H1 (cell line): Measurements from ENCODE around the gene KCNQ1OT1. TPM values are rescaled to one million over a fixed set of nuclear protein-coding genes. Genes with fewer than 3 reads are reported as not detected.

Experiments
- MAFK ChIP-seq: IDR thresholded peaks from 2 replicates; pipeline ENCODE4 v1.6.1; 2012; ENCODE audit warnings: low read depth, mild to moderate bottlenecking, improper control_type of control experiment, low read length
- polyA plus RNA-seq, 7 experiments: library from polyadenylated mRNA; depleted of rRNA in 3 of 7; stranded (reverse) in 5 of 7; unstranded in 2 of 7; fragments of >200 nt in 5 of 7; fragments of 200-250 nt in 2 of 7; gene quantifications; 1 replicate in 5 of 7; 2 replicates in 1 of 7; 4 replicates in 1 of 7; pipeline versions ENCODE4 v1.2.1 to v1.2.3, GENCODE V29; 2011 to 2013; ENCODE audit warnings: missing spikeins in 2 of 7, mixed read lengths in 2 of 7
- total RNA-seq: library from RNA; stranded (reverse); fragmentation: NEBNext Ultra II Directional; extraction: Animal tissue kit (Norgen Biotek cat#: 25700); gene quantifications from 2 replicates; pipeline ENCODE4 v1.2.1, GENCODE V29; 2021

The KCNQ1OT1 gene
- total and polyA plus RNA-seq, 2 of the 8 experiments (the other 6 are each of a cell fraction or from before 2014, with no cell fraction given) = 0.21 to 1.2 TPM

DNA sequence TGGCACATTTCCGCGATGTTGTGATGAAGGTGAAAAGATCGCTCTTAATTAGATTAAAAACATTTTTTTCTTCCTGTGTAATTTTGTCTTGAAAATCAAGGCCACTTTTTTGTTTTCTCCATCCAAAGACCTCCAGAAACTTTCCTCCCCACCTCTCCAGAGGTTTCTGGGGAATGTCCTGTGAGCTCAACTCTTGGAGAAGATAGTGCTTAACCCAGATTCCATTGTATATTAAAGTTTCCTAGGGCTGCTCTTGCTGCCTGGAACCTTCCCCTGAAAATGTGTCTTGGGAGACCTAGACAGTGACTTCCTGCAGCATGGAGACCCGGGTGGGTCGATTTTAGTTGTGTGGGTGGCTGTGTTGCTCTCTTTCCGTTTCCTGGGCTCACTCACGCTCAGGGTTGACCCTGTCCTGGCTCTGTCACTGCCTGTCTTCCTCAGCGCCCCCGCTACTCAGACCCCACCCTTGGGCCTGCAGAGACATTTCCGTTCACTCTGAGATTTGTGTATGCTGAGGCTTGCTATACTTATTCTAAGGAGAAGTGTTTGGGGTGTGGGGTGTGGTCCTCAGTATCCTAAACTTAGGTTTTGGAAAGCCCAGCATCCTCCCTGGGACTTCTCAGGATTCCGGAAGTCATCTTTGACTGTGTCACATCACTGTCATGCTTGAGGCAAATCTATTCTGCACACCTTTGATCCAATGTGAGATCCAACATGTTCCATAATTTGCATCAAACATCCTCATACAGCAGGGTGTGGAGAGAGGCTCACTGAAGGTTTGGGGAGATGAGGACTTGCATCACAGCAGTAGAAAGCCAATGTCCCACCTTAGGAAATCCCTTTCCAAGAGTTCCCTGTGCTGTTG, 47.2 kb downstream of the KCNQ1OT1 start (continued):
- TF ChIP-seq MAFK = no peak
